ENCODE measurements around the gene NOC3L.
"Not testable (repeated sequence)": the region's sequence is repeated elsewhere in the genome, so short reads cannot be mapped to it uniquely, and the experiment has no call there.

Gene NOC3L

DNA sequence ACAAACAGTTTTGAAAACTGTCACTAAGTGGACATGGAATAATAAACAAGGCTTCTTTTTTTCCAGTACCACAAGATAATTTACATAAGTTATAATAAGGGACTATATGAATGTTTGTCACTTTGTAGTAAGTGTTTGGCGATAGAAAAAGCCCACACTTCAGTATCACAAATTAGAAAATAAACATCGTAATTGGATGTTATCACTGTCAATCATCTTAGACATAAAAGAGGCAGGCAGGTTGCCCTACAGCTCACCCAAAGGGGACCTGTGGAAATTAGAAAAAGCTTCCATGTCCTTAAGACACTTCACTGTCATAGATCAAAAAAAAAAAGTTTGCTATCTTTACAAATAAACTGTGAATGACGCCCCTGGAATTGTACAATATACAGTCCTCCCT, 3.6 kb upstream of the NOC3L start:
- intact Hi-C loops (cut with DNase I), result no loop called here
- no peak for DNase-seq

DNA sequence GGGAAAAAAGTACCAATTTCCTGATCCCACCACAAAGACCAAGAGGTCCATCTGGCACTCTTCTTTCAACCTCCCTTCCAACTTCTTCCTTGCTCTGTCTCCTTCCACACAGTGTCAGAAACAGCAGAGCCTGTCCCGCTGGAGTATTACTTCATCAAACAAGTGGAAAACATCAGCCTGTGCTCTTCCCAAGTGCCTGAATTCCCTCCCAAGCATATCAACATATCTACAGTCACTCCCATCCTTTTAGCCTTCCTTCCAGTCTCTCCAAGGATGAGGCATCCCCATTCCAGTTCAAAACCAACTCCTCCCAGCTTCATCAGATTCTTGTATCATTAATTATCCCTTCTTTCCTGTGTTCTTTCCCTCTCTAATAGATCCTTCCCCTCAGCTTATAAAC, 1.7 kb upstream of the NOC3L start:
- intact Hi-C loops (cut with DNase I), result loop anchor here (5.0 kb wide), 1 partner anchor 78 kb away; no protein-coding TSS in a partner anchor

GRCh38 chr10:94363251-94363565, 469 bp upstream of the NOC3L start:
- intact Hi-C loops (cut with DNase I), result loop anchor here (1.0 to 5.0 kb wide), 2 partner anchors 39 to 79 kb away; partner anchors contain the start of gene TBC1D12
- DNase-seq, result no peak

More for the DNA sequence above, 1.7 kb upstream of the NOC3L start:
- DNase-seq, result no peak

- intact Hi-C loops (cut with DNase I), result loop anchor here (5.0 kb wide), 1 partner anchor 81 kb away; no protein-coding TSS in a partner anchor
- DNase-seq, result no peak
Measured at GRCh38 chr10:94361171-94361794, 1.5 kb downstream of the NOC3L start.

DNA sequence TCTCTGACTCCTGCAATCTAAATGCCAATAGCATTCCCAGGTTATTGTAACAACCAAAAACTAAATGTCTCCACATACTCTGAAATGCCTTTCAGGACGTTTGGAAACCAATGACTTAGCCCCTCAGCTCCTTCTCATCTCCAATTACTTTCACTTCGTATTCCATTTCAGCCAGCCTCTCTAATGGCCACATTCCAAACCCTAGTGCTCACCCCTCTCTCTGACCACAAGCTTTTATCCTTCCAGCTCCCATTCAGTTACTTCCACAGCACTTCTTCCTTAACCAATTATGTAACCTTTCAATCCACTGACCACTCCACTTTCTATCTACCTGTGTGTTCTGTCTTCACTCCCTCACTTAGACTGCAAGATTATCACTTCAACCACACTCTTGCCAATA, 4.3 kb downstream of the NOC3L start:
- no peak for DNase-seq
- intact Hi-C loops (cut with DNase I), result no loop called here

DNA sequence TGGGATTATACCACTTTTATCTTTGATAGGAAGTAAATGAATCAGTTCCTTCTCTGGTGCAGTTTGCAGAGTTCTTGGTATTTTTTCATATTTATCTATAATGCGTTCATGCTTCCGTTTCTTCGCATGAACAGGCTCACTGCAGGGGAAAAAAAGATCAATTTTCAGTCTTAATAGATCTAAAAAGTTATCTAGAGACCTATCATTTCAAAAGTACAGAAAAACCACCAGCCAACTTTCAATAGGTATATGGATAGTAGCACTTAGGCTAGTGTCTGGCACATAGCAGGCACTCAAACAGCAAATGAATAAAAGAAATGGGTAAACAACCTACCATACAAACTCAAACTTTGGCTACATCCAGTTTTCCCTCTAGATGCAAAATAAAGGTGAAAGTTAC, 5.5 kb downstream of the NOC3L start:
- no peak for DNase-seq
- intact Hi-C loops (cut with DNase I), result no loop called here

GRCh38 chr10:94355841-94356240, 6.9 kb downstream of the NOC3L start:
- intact Hi-C loops (cut with DNase I), result no loop called here
- DNase-seq, result no peak

- intact Hi-C loops (cut with DNase I), result no loop called here
- DNase-seq, result no peak
Measured at GRCh38 chr10:94353336-94353735, 9.4 kb downstream of the NOC3L start.

GRCh38 chr10:94351089-94351488, 11.7 kb downstream of the NOC3L start:
- intact Hi-C loops (cut with DNase I), result no loop called here
- no peak for DNase-seq

DNA sequence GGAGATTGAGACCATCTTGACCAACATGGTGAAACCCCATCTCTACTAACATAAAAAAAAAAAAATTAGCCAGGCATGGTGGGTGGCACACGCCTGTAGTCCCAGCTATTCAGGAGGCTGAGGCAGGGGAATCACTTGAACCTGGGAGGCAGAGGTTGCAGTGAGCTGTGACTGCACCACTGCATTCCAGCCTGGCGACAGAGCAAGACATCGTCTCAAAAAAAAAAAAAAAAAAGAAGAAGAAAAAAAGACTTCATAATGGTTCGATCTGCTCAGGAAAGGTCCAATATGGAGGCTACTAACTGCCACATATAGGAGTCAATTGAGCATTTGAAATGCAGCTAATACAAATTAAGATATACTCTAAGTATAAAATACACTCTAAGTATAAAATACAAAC, 12.2 kb downstream of the NOC3L start:
- DNase-seq; intact Hi-C loops (cut with DNase I): not testable (repeated sequence)

GRCh38 chr10:94349327-94349726, 13.4 kb downstream of the NOC3L start:
- no peak for DNase-seq
- intact Hi-C loops (cut with DNase I), result no loop called here

- intact Hi-C loops (cut with DNase I), result no loop called here
- DNase-seq, result no peak
Measured at GRCh38 chr10:94344522-94345122, 18.1 kb downstream of the NOC3L start.

GRCh38 chr10:94343151-94343550, 19.6 kb downstream of the NOC3L start:
- intact Hi-C loops (cut with DNase I), result no loop called here
- DNase-seq, result no peak

- DNase-seq, result no peak
- intact Hi-C loops (cut with DNase I), result no loop called here
Measured at GRCh38 chr10:94334857-94335256, 27.9 kb downstream of the NOC3L start.

DNA sequence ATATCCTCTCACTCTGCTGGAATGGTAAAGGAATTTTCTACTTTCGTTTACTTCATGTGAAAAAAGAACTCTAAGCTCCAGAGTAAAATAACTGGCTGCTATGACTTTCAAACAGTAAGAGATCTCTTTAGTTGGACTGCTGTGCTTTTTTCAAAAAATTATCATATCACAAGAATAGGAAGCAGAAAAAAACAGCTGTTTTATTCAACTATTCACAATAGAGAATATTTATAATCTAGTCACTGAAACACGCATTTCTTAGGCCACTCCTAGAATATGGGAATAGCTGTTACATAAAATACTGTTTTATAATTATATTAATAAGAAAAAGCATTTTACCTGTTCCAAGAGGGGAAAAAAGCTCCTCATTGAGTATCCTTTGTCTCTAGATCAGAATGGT, 29.7 kb downstream of the NOC3L start:
- no peak for DNase-seq
- intact Hi-C loops (cut with DNase I), result no loop called here

DNA sequence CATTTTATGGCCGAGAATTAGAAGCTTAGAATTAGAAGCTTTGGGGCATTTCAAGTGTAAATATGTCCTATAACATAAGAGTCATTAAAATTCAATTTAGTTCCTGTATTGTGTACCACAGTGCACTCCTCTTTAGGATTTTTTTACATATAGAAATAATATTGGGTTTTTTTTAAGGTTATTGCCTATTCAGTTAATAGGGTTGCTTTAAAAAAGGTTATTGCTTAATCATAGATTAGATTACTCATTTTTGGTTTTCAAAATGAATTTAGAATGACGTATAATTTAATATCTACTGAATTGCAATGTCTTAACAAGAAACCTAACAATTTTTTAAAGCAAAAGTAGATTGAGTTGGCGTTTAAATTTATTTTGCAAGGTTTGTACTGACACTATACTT, 34.1 kb downstream of the NOC3L start:
- intact Hi-C loops (cut with DNase I), result no loop called here
- no peak for DNase-seq

- DNase-seq, result no peak
- intact Hi-C loops (cut with DNase I), result no loop called here
Measured at GRCh38 chr10:94327649-94328048, 35.1 kb downstream of the NOC3L start.

DNA sequence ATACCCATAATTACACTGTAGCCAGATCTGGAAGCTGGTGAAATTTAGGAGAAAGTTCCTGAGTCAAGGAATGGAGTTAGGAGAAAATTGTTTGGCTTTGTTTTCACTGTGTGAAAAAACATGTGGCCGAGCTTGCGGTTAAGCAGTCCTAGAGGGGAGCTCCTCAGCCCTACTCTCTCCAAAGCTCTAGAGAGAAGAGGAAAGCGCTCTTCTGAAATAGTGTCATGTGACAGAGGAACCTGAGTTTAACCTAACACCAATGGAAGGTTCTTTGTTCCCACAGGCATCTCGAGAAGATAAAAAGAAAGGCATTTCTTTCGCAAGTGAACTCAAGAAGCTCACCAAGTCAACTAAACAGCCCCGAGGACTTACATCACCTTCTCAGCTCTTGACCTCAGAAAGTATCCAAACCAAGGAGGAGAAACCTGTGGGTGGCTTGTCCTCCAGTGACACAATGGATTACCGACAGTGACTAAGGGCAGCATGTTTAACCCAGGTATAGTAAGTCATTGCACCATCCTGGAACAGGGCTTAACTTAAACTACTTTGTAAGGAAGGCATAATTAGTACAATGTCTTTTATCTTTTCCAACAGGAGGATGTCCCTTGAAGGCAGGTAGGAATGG, 38.0 kb downstream of the NOC3L start:
- DNase-seq, result no peak
- intact Hi-C loops (cut with DNase I), result no loop called here

GRCh38 chr10:94320285-94320914, 42.3 kb downstream of the NOC3L start:
- peak in 9 of 10 donors; percentile 26 to 92 (median 67) for DNase-seq
- intact Hi-C loops (cut with DNase I), result loop anchor here (2.0 kb wide), 2 partner anchors 244 to 404 kb away; no protein-coding TSS in a partner anchor

DNA sequence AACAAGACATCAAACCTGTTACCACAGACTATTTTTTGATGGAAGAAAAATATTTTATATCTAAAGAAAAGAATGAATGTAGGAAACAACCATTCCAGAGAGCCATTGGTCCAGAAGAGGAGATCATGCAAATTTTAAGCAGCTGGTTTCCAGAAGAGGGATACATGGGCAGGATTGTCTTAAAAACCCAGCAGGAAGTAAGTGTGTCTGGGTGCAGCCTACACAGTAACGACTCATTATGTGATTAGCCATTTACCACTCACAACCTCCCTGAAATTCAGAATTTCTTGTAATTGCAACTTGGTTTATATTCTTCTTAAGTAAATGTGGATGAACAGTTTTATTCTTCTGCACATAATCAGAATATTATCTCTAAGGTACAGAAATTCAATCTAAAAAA, 46.2 kb downstream of the NOC3L start:
- intact Hi-C loops (cut with DNase I), result no loop called here
- DNase-seq, result no peak

- intact Hi-C loops (cut with DNase I), result no loop called here
Measured at GRCh38 chr10:94315975-94316464, 46.7 kb downstream of the NOC3L start.

More at GRCh38 chr10:94315975-94316464, 46.7 kb downstream of the NOC3L start:
- no peak for DNase-seq

All from posterior cingulate gyrus (tissue), 11 donors.